GM21367 (cell line): ENCODE results near the gene MARCHF2.

Source experiments
- ATAC-seq: cut with Tn5 transposase; IDR thresholded peaks from one replicate; pipeline ENCODE4 v1.9.1; 2021; ENCODE audit not compliant: unreplicated experiment

The MARCHF2 gene

GRCh38 chr19:8387688-8388611 is 25.2 kb upstream of the MARCHF2 start:
- no peak for ATAC-seq

GRCh38 chr19:8388612-8388958 is 24.5 kb upstream of the MARCHF2 start:
- ATAC-seq, result no peak

- ATAC-seq, result peak; percentile 86
These were observed 23.1 kb upstream of the MARCHF2 start, which contains the start of gene RAB11B for GRCh38 chr19:8389891-8390616. Gene RAB11B, plus strand, starts transcription at chr19:8390360. Its CDS starts 57 bp downstream, at chr19:8390417.

- ATAC-seq, result peak; percentile 26
These were observed 22.5 kb upstream of the MARCHF2 start for GRCh38 chr19:8390617-8390981.

DNA sequence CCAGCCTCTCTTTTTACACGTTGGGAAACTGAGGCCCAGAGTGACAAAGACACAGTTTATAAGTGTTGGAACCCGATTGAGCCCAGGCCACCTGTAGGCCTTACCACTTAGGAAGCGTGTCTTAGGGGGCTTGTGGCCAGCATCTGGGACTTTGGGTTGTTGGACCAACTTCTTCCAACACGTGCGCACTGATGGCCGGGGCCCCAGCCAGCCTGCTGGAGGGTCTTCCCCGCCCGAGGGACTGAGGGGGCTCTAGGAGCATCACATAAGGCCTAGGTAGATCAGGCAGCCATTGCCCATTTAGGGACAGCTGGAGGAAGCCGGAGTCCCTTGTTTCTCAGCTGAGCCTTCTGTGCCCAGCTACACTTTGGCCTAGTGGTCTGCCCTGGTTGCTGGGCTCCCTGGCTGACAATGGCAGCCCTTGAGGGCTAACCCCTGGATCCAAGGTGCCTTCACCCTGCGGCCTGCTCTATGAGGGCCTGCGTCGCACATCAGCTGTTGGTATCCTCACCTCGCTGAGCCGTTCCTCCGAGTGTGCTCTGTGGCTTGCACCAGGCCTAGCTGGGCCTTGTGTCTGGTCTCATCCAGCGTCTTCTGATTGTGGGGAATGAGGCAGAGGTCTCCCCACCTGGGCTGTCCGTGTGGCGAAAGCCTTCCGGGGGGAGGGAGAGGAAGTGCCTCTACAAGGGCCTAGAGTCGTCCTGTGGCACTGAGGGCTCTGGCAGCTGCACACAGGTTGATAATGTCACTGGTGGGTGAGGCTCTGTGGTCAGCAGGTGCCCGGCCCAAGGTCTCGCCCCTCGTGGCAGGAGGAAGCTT is 21.7 kb upstream of the MARCHF2 start:
- ATAC-seq, result no peak

DNA sequence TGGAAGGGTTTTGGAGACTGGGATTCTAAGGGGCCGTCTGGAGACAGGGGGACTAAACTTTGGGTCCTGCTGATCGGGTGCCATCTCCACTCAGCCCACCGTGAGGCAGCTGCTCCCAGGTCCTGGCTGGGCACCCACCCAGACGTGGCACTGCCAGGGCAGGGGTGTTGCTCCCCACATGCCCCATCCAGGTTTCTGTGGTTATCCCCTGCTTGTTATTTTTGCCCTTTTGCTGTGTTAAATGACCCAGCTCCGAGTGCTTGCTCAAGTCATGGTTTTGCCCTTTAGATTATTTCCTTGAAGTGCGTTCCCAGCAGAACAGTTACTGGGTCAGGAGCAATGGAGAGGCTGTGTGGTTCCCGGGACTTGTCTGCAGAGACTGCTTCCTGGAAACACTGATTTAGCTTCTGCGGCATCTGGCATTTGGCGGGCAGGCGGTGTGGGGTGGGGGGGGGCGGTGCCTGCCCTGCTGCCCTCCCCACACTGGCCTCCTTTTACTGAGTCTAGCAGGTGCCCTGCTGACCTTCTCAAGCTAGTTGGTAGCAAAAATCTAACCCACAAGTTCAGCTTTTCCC is 21.0 kb upstream of the MARCHF2 start:
- no peak for ATAC-seq

- ATAC-seq, result no peak
These were observed 19.8 kb upstream of the MARCHF2 start for GRCh38 chr19:8393192-8393870.

DNA sequence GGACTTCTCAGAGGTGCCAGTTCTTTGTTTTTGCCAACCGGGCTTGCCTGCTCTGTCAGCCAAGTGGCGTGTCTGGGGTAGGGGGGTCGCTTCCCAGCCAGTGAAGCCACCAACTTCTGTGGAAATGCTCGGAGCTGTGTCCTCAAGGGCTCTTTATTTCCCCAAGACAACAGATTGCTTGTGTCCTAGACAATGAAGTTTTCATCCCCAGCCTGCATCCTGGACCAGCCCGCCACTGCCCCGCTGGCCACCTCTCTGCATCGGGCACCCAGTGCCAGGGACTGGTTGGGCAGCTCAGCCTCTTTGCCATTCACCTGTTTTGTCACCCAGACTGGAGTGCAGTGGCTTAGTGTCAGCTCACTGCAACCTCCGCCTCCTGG is 19.2 kb upstream of the MARCHF2 start:
- ATAC-seq, result no peak

- no peak for ATAC-seq
These were observed 17.5 kb upstream of the MARCHF2 start for GRCh38 chr19:8395621-8396082.

GRCh38 chr19:8396185-8396562 is 16.9 kb upstream of the MARCHF2 start:
- ATAC-seq, result no peak

GRCh38 chr19:8396563-8397203 is 16.4 kb upstream of the MARCHF2 start:
- no peak for ATAC-seq

GRCh38 chr19:8397271-8397670 is 15.8 kb upstream of the MARCHF2 start:
- ATAC-seq, result no peak

DNA sequence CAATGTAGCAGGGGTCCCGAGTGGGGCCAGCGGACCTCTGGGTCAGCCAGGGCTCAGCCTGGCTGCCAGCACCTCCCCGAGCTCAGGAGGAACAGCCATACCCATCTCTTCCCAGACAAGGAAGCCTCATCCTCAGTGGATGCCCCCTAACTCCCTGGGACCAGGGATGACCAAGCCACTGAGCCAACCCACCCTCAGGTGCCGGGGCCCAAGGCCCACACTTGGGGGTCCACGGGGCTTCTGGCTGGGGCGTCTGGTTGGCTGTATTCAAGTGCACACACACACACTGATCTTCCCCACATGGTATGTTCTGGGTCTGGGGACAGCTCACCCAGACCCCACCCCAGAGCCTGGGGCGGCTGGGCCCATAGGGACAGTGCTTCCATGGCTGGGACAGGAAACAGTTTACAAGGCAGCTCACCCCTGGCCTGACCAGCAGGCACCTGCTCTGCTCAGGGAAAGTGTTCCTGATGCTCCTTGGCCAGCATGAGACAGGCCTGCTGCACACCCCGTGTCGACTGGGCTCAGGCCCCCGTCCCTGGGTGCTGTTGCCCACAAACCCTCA is 15.3 kb upstream of the MARCHF2 start:
- ATAC-seq, result no peak

DNA sequence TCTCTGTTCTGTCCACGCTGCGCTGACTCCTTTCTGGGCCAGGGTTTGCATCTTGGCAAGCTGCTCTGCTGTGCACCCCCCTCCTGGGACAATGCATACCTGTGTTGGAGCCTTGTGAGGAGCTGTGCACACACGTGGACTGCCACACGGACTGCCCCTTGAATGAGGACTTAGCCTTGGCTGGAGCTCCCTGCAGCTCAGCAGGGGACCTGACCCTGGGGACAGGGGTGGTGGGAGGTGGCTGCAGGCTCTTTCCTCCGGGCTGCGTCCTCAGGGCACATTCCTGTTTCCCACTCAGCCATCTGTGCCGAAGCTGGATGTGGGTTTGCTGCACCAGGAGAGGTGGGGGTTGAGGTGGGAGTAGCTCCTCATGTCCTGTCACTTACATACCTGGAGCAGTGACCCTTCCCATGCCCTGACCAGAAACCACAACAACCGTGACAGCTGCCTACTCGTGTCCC is 14.8 kb upstream of the MARCHF2 start:
- no peak for ATAC-seq

DNA sequence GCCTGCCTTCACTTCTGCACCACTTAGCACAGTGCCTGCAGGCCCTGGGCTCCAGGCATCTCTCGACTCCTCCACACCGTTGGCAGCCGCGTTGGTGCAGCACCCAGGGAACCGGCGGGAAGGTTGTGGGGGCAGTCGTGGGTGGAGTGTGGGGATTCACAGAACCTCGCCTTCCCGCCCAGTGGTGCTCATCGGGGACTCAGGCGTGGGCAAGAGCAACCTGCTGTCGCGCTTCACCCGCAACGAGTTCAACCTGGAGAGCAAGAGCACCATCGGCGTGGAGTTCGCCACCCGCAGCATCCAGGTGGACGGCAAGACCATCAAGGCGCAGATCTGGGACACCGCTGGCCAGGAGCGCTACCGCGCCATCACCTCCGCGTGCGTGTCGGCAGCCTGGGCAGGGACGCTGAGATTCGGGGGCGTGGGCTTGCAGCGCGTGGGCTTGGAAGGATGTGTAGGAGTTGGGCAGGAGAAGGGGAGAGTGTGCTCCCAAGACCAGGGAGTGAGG is 13.4 kb upstream of the MARCHF2 start:
- no peak for ATAC-seq

DNA sequence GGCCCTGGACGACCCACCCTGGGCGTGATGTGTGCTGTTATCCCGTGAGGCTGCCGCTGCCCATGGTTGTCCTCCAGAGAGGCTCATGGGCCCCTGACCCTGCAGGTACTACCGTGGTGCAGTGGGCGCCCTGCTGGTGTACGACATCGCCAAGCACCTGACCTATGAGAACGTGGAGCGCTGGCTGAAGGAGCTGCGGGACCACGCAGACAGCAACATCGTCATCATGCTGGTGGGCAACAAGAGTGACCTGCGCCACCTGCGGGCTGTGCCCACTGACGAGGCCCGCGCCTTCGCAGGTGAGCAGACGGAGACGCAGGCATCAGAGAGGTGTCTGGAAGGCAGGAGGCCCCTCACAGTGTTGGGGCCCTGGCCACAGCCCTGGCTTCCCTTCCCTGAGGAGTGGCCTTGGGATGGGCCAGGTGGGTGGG is 11.1 kb upstream of the MARCHF2 start:
- ATAC-seq, result no peak

- ATAC-seq, result no peak
These were observed 9.8 kb upstream of the MARCHF2 start for GRCh38 chr19:8403098-8403819.

DNA sequence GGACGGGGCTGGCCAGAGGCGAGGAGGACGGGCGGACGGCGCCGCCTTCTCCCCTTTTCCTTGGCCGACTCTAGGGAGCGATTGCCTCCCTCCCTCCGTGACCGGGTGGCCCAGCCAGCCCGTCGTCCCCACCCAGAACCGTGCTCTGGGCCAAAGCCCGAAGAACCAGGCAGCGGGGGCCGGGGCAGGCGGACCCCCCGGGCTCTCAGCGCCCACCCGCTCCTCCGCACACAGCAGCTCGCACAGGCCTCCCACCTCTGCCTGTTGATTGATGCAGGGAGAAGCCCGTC is 9.3 kb upstream of the MARCHF2 start:
- no peak for ATAC-seq
